NB4 (cell line): ENCODE measurements around the gene EXOC6.
A peak's percentile ranks its signal among the peaks of the same experiment; 100 is the strongest.

Source experiments
- DNase-seq: peaks from one replicate; pipeline ENCODE4 v3.0.0; 2010; ENCODE audit warnings: low read depth
- H3K4me3 ChIP-seq: one replicate; pipeline ENCODE4 v1.5.1; 2011; ENCODE audit warnings: mild to moderate bottlenecking, low read depth, low read length, moderate library complexity
- CTCF ChIP-seq: IDR thresholded peaks from one replicate; pipeline ENCODE4 v1.5.1; 2012; ENCODE audit warnings: low read depth, low read length
- MAX ChIP-seq: IDR thresholded peaks from 2 replicates; pipeline ENCODE4 v1.6.1; 2011; ENCODE audit warnings: low read depth, low read length
- MYC ChIP-seq: IDR thresholded peaks from 2 replicates; pipeline ENCODE4 v1.6.1; 2011; ENCODE audit warnings: low read depth, low read length
- POLR2A ChIP-seq: IDR thresholded peaks from 2 replicates; pipeline ENCODE4 v1.6.1; 2011; ENCODE audit warnings: mild to moderate bottlenecking; ENCODE audit not compliant: insufficient read length; ENCODE audit errors: extremely low read depth

The EXOC6 gene

GRCh38 chr10:93032105-93032808, 183.9 kb downstream of the EXOC6 start:
- DNase-seq = no peak
- TF ChIP-seq MYC (no peak), POLR2A (no peak), CTCF (no peak), MAX (no peak)
- no peak overlapping the region for H3K4me3 ChIP-seq

- H3K4me3 ChIP-seq = no peak overlapping the region
- TF ChIP-seq CTCF (no peak), MYC (no peak), MAX (no peak), POLR2A (no peak)
- no peak for DNase-seq
These were observed 184.5 kb downstream of the EXOC6 start for GRCh38 chr10:93032809-93033137.

GRCh38 chr10:93034426-93034825, 186.1 kb downstream of the EXOC6 start:
- no peak for TF ChIP-seq POLR2A
- no peak overlapping the region for H3K4me3 ChIP-seq
- DNase-seq = no peak

- TF ChIP-seq CTCF (no peak), MAX (no peak)
- H3K4me3 ChIP-seq = no peak overlapping the region
- DNase-seq = peak; percentile 27
These were observed 190.8 kb downstream of the EXOC6 start for GRCh38 chr10:93039110-93039509.

GRCh38 chr10:93039721-93040120, 191.4 kb downstream of the EXOC6 start:
- no peak overlapping the region for H3K4me3 ChIP-seq
- DNase-seq = peak; percentile 81
- TF ChIP-seq MYC (peak; percentile 92), CTCF (peak; percentile 77), MAX (peak; percentile 92), POLR2A (no peak)

- DNase-seq = no peak
- no peak overlapping the region for H3K4me3 ChIP-seq
- TF ChIP-seq POLR2A (no peak), CTCF (no peak), MAX (no peak), MYC (no peak)
These were observed 206.2 kb downstream of the EXOC6 start for GRCh38 chr10:93054486-93054885.
